IPS-18a (cell line): ENCODE results near the gene EVI5L.
A peak's percentile ranks its signal among the peaks of the same experiment; 100 is the strongest.

ENCODE experiments used
- H3K27ac ChIP-seq: one replicate; pipeline ENCODE4 v1.5.1; 2013; ENCODE audit warnings: low read length
- H3K27me3 ChIP-seq: one replicate; pipeline ENCODE4 v1.6.1; 2013; ENCODE audit warnings: mild to moderate bottlenecking, low read length; ENCODE audit not compliant: control insufficient read depth, insufficient read depth
- H3K36me3 ChIP-seq: one replicate; pipeline ENCODE4 v1.6.1; 2013; ENCODE audit warnings: low read depth, low read length; ENCODE audit not compliant: control insufficient read depth
- H3K4me1 ChIP-seq: one replicate; pipeline ENCODE4 v1.6.1; 2013; ENCODE audit warnings: low read depth, low read length; ENCODE audit not compliant: control insufficient read depth
- H3K4me3 ChIP-seq: one replicate; pipeline ENCODE4 v1.5.1; 2013; ENCODE audit warnings: low read length
- H3K9ac ChIP-seq: one replicate; pipeline ENCODE4 v1.6.1; 2013; ENCODE audit warnings: mild to moderate bottlenecking, low read length, moderate library complexity
- H3K9me3 ChIP-seq: one replicate; pipeline ENCODE4 v1.6.1; 2013; ENCODE audit warnings: low read depth, low read length; ENCODE audit not compliant: control insufficient read depth

EVI5L gene

DNA sequence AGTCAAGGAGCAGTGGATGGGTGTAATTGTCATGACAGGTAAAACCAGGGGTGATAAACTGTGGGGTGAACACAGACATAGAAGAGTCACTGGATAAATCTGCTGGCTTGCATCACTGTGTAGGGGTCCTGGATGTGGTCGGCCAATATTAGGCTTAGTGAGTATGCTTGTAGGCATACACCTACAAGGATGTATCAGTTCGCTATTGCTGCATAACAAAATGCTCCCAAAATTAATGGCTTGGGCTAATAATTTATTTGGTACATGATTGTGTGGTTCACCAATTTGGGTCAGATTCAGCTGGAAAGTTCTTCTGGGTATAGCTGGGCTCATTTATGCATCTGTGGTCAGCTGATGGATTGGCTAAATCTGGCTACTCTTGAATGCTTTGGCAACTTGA is 11.2 kb upstream of the EVI5L start:
- Histone ChIP-seq H3K4me3 (no peak overlapping the region), H3K9me3 (no peaks in the 10 kb centered on the region), H3K27me3 (peaks cover 5% of the 10 kb centered on the region), H3K9ac (no peak overlapping the region), H3K27ac (no peak overlapping the region), H3K36me3 (no peaks in the 10 kb centered on the region), H3K4me1 (no peaks in the 10 kb centered on the region)

DNA sequence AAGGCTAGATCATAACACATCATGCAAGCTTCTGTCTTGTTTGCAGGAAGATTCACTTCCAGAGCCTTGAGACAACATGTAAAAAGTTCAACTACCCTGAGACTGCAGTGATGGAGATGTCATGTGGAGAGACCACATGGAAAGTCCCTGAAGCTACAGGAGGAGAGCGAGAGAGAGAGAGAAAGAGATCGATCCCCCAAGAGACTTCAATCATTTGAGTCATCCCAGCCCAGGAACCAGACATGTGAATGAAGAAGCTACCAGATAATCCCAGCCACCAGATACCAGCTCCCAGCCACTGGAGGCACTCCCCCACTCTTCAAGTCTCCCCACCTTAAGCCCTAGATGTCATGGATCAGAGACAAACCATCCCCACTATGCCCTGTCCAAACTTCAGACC is 10.7 kb upstream of the EVI5L start:
- no peaks in the 10 kb centered on the region for H3K36me3 ChIP-seq
- no peak overlapping the region for H3K4me3 ChIP-seq
- H3K9me3 ChIP-seq: no peaks in the 10 kb centered on the region
- H3K27ac ChIP-seq: no peak overlapping the region
- no peaks in the 10 kb centered on the region for H3K4me1 ChIP-seq
- H3K27me3 ChIP-seq: peaks cover 5% of the 10 kb centered on the region
- H3K9ac ChIP-seq: no peak overlapping the region

DNA sequence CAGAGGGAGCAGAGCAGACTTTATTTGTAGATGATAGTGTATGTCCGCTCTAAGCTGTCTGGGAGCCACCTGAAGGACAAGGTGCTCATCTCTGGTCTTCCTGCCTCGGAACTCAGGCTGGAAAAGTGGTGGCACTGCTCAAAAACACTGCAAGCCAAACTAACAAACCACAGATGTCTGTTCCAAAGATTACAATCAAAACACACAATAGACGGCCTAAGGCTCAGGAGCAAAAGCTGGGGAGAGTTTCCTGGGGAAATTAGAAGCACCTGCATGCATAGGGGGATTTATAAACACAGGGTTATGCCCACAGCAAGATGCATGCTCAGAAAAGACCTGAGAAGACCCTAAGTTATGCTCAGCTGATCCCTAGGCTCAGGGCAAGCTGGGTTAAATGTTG is 9.4 kb upstream of the EVI5L start:
- Histone ChIP-seq H3K4me3 (no peak overlapping the region), H3K4me1 (no peaks in the 10 kb centered on the region), H3K9ac (no peak overlapping the region), H3K9me3 (no peaks in the 10 kb centered on the region), H3K27ac (no peak overlapping the region), H3K27me3 (peaks cover 5% of the 10 kb centered on the region), H3K36me3 (no peaks in the 10 kb centered on the region)

DNA sequence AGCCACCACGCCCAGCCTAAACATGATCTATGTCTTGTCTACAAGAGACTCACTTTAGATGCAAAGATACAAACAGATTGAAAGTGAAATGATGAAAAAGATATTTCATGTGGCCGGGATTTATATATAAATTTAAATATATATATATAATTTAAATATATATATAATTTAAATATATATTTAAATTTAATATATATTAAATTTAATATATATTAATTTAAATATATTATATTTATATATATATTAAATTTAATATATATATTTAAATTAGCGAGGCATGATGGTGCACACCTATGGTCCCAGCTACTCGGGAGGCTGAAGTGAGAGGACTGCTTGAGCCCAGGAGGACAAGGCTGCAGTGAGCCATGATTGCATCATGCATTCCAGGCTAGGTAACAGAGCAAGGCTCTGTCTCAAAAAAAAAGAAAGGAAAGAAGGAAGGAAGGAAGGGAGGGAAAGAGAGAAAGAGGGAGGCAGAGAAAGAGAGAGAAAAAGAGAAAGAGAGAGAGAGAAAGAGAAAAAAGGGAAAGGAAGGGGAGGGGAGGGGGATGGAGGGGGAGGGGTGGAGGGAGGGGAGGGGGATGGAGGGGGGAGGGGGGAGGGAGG is 7.0 kb upstream of the EVI5L start:
- Histone ChIP-seq H3K4me3 (no peak overlapping the region), H3K9ac (no peak overlapping the region), H3K4me1 (no peaks in the 10 kb centered on the region), H3K27me3 (peaks cover 15% of the 10 kb centered on the region), H3K27ac (no peak overlapping the region), H3K9me3 (no peaks in the 10 kb centered on the region), H3K36me3 (no peaks in the 10 kb centered on the region)

DNA sequence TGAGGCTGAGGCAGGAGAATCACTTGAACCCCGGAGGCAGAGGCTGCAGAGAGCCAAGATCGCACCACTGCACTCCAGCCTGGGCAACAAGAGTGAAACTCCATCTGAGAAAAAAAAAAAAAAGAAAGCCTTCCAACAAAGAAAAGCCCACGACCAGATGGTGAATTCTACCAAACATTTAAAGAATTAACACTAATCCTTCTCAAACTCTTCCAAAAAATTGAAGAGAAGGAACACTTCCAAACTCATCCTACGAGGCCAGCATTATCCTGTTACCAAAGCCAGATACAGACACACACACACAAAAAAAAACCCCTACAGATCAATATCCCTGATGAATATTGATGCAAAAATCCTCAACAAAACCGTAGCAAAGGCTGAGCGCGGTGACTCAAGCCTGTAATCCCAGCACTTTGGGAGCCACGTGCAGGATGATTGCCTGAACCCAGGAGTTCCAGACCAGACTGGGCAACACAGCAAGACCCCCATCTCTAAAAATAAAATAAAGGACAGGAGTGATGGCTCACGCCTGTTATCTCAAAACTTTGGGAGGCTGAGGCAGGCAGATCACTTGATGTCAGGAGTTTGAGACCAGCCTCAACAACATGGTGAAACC is 6.2 kb upstream of the EVI5L start:
- Histone ChIP-seq H3K27me3 (peaks cover 21% of the 10 kb centered on the region), H3K4me3 (no peak overlapping the region), H3K36me3 (no peaks in the 10 kb centered on the region), H3K4me1 (no peaks in the 10 kb centered on the region), H3K9me3 (no peaks in the 10 kb centered on the region), H3K9ac (no peak overlapping the region), H3K27ac (no peak overlapping the region)

DNA sequence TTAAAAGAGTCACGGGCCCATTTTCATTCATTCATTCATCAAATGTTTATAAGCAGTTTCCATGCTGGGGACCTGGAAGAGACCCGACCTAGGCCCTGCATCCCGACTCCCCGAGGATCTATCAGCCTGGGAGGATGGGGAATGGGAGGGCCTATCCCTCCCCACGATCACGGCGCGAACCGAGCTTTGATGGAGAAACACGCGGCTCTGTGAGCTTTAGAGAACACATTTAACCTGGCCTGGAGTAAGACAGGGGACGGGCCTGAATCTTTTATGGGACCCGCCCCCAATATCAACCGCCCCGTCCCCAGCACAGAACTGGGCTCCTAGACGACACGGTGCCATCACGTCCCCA is 875 bp upstream of the EVI5L start:
- no peak overlapping the region for H3K27ac ChIP-seq

DNA sequence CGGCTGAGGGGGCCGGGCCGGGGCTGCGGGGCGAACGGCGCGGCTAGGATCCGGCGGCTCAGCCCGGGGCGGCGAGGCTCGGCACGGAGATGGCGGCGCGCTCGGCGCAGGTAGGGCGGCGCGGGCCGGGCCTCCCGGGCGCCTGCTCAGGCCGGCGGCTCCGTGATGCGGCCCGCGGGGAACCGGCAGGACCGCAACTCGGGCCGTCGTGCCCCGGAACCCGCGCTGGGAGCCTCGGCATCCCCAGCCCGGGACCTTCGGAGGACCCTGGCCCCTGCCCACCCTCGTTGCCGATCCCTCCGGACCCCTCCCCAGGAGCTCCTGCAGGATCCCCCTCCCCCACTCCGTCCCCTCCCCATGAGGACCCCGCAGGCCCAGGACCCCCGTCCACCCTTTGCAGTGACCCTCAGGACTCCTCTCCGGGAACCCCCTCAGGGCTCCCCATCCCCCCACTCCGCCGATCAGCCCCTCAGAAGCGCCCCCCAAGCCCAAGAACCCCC is 304 bp downstream of the EVI5L start:
- no peaks in the 10 kb centered on the region for H3K9me3 ChIP-seq
- H3K27ac ChIP-seq: no peak overlapping the region
- H3K36me3 ChIP-seq: no peaks in the 10 kb centered on the region
- H3K27me3 ChIP-seq: peaks cover 17% of the 10 kb centered on the region
- no peak overlapping the region for H3K9ac ChIP-seq
- H3K4me3 ChIP-seq: peak overlapping the region; percentile 40
- H3K4me1 ChIP-seq: peaks cover 4% of the 10 kb centered on the region

More for the DNA sequence above, 875 bp upstream of the EVI5L start:
- peaks cover 17% of the 10 kb centered on the region for H3K27me3 ChIP-seq
- no peak overlapping the region for H3K9ac ChIP-seq
- H3K4me3 ChIP-seq: peak overlapping the region; percentile 66
- H3K36me3 ChIP-seq: no peaks in the 10 kb centered on the region
- H3K9me3 ChIP-seq: no peaks in the 10 kb centered on the region
- peaks cover 4% of the 10 kb centered on the region for H3K4me1 ChIP-seq

DNA sequence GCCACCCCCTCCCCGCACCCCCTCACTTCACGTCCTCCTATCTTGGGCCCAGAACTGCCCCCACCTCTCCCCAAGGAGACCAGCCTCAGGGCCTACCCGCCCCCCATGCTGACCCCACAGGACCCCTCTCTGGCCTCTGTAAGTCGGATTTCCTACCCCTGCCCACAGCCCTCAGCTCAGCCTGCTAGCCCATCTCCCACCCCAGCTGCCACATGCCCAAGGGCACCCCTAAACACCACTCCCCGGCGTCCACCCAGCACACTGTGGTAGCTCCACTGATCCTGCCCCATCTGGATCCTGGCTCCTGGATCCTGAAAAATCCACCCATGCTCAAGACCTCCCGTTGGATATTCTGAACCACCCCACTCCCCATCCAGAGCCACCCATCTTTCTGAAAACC is 805 bp downstream of the EVI5L start:
- Histone ChIP-seq H3K27ac (no peak overlapping the region), H3K4me1 (peaks cover 4% of the 10 kb centered on the region), H3K4me3 (no peak overlapping the region), H3K36me3 (no peaks in the 10 kb centered on the region), H3K27me3 (peaks cover 17% of the 10 kb centered on the region), H3K9me3 (no peaks in the 10 kb centered on the region), H3K9ac (no peak overlapping the region)

DNA sequence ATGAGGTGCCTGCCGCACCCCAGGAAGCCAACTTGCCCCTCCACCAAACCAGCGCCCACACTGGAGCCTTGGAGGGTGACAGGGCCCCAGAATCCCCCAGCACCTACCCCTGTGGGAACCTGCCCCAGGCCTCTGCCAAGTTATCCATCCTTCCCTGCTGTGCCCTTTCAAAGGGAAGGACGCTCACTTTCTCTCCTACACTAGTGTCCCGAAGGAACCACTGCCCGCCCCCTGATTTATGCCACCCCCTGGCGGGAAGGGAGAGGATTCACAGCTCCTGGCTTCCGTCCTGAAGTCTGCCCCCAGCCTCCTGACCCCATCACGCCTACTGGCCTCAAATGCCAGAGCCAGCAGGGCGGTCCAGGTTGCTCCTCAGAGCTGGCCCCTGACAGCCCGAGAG is 1.4 kb downstream of the EVI5L start:
- Histone ChIP-seq H3K36me3 (no peaks in the 10 kb centered on the region), H3K4me1 (peaks cover 4% of the 10 kb centered on the region), H3K27ac (no peak overlapping the region), H3K4me3 (no peak overlapping the region), H3K27me3 (peaks cover 17% of the 10 kb centered on the region), H3K9me3 (no peaks in the 10 kb centered on the region), H3K9ac (no peak overlapping the region)

DNA sequence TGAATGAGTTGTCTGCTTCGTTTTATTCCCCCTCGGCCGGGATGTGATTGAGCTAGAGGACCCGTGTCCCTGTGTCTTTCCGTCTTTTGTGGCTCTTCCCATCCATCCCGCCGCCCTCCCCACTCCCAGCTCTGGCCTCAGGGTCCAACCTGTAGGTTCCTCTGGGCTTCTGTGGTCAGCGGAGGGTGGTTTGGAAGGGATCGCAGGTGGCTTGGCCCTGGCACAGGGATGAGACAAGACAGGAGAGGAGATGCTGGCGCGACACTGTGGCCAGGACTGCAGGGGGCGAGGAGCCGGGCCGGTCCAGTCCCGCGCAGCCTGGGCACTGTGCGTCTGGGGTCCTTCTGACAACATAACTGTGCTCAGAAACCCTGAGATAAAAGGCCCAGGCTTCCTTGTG is 2.0 kb downstream of the EVI5L start:
- no peak overlapping the region for H3K4me3 ChIP-seq
- peaks cover 17% of the 10 kb centered on the region for H3K27me3 ChIP-seq
- H3K36me3 ChIP-seq: no peaks in the 10 kb centered on the region
- H3K27ac ChIP-seq: no peak overlapping the region
- H3K4me1 ChIP-seq: peaks cover 4% of the 10 kb centered on the region
- no peak overlapping the region for H3K9ac ChIP-seq
- H3K9me3 ChIP-seq: no peaks in the 10 kb centered on the region

DNA sequence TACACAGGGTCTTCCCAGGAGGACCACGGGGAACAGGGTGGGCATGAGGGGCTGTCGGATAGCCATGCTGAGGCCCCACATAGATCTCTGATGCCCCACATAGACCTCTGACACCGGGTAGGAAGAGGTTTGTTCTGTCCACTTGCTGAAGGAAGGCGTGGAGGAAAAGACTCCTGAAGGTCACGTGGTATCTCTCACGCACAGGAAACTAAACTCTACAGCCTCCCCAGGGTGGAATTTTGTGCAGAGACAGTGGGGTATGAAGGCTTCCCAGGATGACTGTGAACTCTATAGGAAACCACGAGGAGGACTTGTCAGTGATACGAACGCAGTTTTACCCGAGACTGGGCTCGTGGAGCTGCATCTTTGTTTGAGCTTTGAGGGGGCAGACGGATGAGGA is 2.8 kb downstream of the EVI5L start:
- H3K4me1 ChIP-seq: peaks cover 4% of the 10 kb centered on the region
- no peak overlapping the region for H3K9ac ChIP-seq
- H3K4me3 ChIP-seq: no peak overlapping the region
- no peaks in the 10 kb centered on the region for H3K36me3 ChIP-seq
- H3K9me3 ChIP-seq: no peaks in the 10 kb centered on the region
- H3K27ac ChIP-seq: no peak overlapping the region
- peaks cover 10% of the 10 kb centered on the region for H3K27me3 ChIP-seq
